HT-29 (cell line): ENCODE data around the gene CTNNBIP1. TPM values are rescaled to one million over a fixed set of nuclear protein-coding genes. Genes with fewer than 3 reads are reported as not detected.

ENCODE experiments used
- DNase-seq: peaks from one replicate; pipeline ENCODE4 v3.0.0-alpha.2; 2015; ENCODE audit warnings: low spot score
- total RNA-seq: library from RNA; depleted of rRNA; stranded (reverse); fragments of >200 nt; shearing (Covaris generic); gene quantifications from 2 replicates; pipeline ENCODE4 v1.2.3, GENCODE V29; 2014

The CTNNBIP1 gene
- total RNA-seq, 1 experiment from 2014 or later: 12.2 TPM

GRCh38 chr1:9904596-9904995 is 5.5 kb downstream of the CTNNBIP1 start:
- no peak for DNase-seq

DNA sequence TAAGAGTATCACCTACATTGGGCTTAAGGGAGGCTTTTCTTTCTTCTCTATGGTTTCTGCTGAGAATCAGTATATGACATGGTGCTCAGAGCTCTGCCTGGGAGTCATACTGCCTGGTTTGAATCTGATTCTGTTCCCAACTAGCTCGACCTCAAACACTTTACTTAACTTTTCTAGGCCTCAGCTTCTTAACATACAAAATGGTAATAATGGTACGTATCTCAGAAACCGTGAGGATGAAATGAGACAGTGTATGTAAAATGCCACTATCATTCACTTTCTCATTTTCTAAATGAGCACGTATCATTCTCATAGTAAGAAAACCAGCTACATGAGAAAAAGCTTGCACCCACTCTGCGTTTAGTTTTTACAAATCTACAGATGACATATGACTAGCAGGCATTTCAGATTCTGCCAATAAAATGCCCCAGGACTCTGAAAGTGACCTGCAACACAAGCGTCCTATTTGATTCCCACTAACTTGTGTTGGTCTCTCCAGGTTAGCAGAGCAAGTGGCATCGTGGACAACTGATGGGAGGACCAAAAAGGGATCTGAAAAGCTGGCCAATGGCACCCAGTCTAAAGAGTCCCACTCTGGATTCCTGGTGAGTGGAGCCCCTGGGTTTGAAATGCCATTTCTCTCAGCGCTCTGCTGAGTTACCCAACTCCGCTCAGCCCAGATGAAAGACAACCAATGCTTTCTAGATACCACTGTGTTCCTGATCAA is 6.1 kb downstream of the CTNNBIP1 start:
- no peak for DNase-seq

- no peak for DNase-seq
These were observed 8.0 kb downstream of the CTNNBIP1 start for GRCh38 chr1:9902060-9902452.

DNA sequence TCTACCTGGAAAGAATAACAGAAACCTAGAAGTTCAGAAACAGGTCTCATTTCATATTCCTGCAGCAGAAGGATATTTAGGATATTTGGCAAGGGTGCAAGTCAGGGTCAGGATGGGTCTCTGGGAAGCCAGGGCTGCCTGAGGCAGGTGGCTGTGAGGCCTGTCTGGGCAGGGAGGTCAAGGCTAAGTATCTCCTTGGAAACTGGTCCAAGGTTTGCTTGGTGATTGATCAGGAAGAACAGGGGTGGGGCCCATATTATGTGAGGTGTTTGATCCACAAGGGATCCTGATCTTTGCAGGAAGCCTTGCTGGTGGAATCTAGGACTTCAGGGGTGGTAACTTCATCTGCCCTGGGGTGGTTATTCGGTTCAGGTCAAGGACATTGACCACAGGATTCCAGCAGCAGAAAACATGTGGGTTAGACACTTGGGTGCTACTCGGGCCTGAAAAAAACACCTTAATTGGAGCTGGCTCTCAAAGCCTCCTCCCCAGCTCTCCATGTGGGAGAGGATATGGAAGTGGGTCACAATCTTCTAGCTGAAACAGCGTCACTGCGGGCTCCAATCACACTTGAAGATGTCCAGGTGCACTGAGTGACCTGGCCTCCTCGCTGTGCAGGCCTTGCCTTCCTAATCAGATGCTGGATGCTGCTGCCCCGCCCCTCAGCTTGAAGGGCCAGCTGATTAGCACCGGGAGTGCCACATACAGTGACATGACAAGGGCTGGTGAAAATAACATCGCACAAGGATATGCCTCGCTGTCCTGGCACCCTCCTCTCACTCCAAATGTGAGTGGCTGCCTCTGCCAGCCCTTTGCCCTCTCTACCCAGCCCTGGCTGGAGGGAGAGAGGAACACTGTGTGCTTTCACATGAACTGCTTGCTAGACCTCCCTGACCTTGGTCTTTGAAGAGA is 8.7 kb downstream of the CTNNBIP1 start:
- no peak for DNase-seq

DNA sequence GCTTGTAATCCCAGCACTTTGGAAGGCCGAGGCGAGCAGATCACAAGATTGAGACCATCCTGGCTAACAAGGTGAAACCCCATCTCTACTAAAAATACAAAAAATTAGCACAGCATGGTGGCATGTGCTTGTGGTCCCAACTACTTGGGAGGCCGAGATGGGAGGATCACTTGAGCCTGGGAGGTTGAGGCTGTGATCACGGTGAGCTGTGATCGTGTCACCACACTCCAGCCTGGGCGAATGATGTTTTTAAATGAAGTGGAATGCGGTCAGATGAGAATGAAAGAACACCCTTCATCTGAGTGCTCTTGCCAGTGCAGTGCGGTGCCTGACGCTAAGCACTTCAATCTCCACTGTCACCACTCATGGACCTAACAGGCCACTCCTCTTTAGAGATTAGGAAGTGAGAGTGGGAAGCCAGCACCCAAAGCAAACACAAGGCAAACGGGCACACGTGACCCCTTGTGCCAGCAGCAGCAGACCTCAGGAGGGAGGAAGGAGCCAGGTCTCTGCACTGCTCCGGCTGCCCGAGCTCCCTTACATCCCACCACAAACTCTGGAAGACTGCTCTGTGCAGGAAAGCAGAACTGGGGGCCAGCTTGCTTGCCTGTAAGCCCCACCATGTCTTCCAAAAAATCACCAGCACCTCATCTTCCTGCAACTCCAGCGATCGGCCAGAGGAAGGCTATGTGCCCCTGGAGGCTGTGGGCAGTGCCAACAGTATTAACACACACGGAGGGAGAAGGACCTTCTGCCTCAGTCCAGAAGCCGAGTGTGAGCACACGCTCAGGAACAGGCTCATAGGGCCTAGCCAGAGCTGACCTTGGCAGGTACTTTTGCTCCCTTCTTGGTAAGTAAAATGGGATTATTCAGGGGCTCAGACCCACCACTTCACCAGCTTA is 9.7 kb downstream of the CTNNBIP1 start:
- peak; percentile 29 for DNase-seq

- no peak for DNase-seq
These were observed 16.0 kb downstream of the CTNNBIP1 start for GRCh38 chr1:9894115-9894514.

GRCh38 chr1:9892563-9893528 is 17.2 kb downstream of the CTNNBIP1 start:
- DNase-seq: peak; percentile 53

DNA sequence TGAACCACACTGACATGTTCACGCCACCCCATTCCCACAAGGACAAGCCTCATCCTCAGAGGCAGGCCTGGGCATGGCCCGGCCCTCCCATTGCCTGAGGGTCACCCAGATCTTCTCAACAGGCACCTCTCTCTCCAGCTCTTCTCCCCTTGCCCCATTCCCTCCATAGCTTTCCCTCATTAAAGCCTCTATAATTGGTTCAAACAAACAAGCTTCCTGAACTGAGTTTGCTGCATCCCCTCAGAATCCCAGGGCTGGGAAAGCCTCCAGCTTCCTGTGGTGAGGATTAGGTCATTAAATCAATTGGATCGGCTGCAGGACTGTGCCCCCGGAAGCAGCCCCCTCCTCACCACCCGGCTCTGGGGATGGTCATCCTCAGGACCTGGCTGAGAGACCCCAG is 18.9 kb downstream of the CTNNBIP1 start:
- no peak for DNase-seq

GRCh38 chr1:9890224-9890731 is 19.8 kb downstream of the CTNNBIP1 start:
- no peak for DNase-seq

GRCh38 chr1:9889411-9889810 is 20.7 kb downstream of the CTNNBIP1 start:
- no peak for DNase-seq

DNA sequence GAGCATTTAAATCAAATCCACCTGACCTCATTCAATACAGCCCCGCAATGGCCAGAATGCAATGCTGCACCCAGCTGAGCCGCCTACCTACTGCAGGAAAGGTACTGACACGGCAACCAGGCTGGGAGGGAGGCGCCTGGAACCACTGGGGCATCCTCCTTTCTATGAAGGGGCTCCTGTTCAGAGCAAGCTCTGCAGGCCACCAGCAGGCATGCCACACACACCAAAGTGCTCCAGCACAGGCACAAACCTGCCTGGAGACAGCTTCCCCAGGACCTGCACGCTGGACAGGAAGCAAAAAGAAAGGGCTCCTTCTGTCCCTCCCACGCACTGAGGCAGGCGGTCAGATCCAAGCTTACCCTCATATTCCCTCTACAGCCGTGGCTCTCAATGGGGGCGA is 21.2 kb downstream of the CTNNBIP1 start:
- DNase-seq: no peak

DNA sequence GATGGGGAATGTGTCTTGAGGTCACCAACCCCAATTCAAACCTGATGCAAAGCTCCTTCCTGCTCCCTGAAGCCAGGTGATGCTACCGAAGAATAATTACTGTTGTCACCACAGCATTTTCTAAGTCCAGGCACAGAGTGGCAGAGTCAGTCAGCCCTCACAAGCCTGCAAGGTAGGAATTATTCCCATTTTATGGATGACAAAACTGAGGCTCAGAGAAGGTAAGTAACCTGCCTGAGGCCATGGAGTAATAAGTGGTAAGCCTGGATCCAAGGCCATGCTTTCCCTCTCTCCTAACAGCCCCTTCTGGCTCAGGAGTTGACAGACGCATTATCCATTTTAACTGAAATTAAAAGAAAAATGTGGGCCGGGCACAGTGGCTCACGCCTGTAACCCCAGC is 23.0 kb downstream of the CTNNBIP1 start:
- DNase-seq: no peak

DNA sequence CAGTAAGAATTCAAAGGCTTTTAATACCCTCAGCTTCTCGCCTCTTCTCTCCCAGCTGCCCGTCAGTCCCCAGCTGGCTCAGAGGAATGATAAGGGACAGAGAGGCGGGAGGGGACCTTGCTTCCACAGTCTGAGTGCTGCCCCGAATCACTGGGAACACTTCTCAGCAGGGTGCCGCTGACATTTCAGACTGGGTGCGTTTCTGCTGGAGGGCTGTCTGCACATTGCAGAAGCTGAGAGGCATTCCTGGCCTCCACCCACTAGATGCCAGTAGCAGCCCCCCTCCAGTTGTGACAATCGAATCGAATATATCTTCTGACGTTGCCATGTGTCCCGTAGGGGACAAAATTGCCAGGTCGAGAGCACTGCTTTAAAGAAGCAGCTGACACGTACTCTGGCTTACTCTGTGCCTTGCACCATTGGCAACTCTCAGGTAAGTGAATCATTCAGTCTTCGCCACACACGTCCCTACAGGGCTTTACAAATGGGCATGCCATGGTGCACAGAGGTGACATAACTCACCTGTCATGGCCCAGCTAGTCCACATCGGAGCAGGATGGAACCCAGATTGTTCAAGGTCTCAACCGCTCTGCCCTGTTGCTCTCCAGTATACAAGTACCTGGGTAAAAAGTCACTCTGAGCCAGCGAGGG is 23.9 kb downstream of the CTNNBIP1 start:
- no peak for DNase-seq

GRCh38 chr1:9884805-9885204 is 25.3 kb downstream of the CTNNBIP1 start:
- DNase-seq: no peak

GRCh38 chr1:9883585-9884449 is 26.3 kb downstream of the CTNNBIP1 start:
- no peak for DNase-seq

- DNase-seq: no peak
These were observed 27.1 kb downstream of the CTNNBIP1 start for GRCh38 chr1:9882945-9883303.

- no peak for DNase-seq
These were observed 27.6 kb downstream of the CTNNBIP1 start for GRCh38 chr1:9882296-9882944.

- DNase-seq: no peak
These were observed 28.2 kb downstream of the CTNNBIP1 start for GRCh38 chr1:9881838-9882249.
